ENCODE data around the gene TAF1A.

The TAF1A gene

GRCh38 chr1:222594789-222595188 is 5.1 kb upstream of the TAF1A start:
- no peak for DNase-seq

DNA sequence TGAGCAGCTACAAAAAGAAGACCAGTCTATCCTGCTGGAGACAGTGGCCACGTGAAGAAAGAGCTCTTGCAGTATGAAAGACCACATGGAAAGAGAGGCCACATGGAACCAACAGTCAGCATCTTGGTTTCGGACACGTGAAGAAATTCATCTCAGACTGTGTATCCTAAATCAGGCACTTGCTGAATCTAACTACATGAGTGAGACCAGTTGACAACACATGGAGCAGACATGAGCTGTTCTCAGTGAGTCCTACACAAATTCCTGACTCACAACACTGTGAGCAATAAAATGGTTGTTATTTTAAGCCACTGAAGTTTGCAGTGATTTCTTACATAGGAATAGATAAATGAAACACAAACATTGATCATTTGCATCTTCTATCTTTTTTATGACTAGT is 2.4 kb upstream of the TAF1A start:
- DNase-seq = no peak

DNA sequence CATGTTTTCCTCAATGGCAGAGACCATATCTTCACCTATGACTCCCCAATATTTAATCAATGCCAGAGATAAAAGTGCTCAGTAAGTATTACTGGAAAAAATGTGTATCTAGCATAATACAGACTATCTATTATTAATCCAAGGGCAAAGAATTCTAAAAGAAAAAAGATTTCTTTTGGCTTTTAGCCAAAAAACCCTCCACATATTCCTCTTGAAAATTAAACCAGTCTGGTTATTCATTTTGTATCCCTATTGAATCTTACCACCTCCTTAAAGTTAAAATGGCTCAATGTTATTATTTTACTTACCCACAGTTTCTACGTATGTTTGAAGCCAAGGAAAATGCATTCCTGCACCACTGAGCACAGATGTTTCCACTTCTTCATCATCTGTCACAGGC is 1.6 kb downstream of the TAF1A start:
- no peak for DNase-seq

GRCh38 chr1:222586842-222587241 is 2.9 kb downstream of the TAF1A start:
- no peak for DNase-seq

GRCh38 chr1:222583079-222583478 is 6.7 kb downstream of the TAF1A start:
- no peak for DNase-seq

- DNase-seq = no peak
These were observed 7.5 kb downstream of the TAF1A start for GRCh38 chr1:222582099-222582774.

- no peak for DNase-seq
These were observed 10.4 kb downstream of the TAF1A start for GRCh38 chr1:222579316-222579715.

DNA sequence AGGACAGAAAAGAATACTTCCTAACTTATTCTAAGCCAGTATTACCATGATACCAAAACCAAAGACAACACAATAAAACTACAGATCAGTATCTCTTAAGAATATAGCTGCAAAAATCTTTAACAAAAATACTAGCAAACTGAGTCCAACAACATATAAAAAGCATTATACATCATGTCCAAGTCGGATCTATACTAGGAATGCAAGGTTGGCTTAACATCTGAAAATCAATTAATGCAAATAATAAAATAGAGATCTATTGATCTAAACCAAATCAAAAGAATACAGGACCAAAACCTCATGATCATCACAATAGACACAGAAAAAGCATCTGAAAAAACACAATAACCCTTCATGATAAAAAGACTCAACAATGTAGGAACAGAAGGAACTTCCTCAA is 18.9 kb downstream of the TAF1A start:
- no peak for DNase-seq

GRCh38 chr1:222561656-222562055 is 28.1 kb downstream of the TAF1A start:
- no peak for DNase-seq

DNA sequence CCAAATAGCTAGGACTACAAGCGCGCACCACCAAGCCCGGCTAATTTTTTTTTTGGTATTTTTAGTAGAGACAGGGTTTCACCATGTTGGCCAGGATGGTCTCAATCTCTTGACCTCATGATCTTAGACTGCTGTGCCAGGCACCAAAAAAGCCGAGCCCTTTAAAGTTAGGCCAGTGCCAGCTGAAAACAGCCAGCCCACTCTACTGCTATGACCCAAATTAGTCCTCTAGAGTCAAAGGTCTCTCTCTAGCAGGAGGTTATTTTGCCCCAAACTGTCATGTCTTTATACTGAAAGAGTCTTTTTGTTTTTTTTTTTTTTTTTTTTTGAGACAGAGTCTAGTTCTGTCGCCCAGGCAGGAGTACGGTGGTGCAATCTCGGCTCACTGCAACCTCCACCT is 32.2 kb downstream of the TAF1A start:
- DNase-seq = no peak

- DNase-seq = no peak
These were observed 32.6 kb downstream of the TAF1A start for GRCh38 chr1:222557148-222557547.

- DNase-seq = no peak
These were observed 33.6 kb downstream of the TAF1A start for GRCh38 chr1:222555992-222556615.

DNA sequence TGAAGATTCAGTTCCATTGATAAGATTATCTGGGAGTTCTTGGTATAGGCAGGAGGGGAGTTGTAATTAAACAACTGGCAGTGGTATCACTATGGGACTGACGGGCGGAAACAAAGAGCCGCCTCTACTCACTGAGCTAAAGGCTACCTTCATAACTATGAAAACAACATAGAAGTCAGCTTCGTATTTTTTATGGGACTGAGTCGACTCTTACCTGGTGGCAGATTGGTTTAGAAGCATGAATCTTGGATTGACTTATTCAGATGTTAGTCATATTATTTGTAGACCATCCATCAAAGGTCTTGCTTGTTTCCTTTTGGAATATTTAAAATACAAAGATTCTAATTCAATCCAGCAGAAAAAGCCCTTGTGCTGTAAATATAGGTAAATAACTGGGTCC is 35.6 kb downstream of the TAF1A start:
- DNase-seq = no peak

DNA sequence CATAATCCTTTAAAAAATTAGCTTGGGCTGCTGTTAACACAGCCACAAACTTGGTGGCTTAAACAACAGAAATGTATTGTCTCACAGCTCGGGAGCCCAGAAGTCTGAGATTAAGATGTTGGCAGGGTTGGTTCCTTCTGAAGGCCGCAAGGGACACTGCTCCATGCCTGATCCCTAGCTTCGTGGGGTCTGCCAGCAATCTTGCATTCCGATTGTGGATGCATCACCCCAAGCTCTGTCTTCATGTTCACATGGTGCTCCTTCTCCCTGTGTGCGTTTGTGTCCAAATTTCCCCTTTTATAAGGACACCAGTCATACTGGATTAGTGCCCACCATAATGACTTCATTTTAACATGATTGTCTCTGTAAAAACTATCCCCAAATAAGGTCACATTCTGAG is 36.9 kb downstream of the TAF1A start:
- no peak for DNase-seq

DNA sequence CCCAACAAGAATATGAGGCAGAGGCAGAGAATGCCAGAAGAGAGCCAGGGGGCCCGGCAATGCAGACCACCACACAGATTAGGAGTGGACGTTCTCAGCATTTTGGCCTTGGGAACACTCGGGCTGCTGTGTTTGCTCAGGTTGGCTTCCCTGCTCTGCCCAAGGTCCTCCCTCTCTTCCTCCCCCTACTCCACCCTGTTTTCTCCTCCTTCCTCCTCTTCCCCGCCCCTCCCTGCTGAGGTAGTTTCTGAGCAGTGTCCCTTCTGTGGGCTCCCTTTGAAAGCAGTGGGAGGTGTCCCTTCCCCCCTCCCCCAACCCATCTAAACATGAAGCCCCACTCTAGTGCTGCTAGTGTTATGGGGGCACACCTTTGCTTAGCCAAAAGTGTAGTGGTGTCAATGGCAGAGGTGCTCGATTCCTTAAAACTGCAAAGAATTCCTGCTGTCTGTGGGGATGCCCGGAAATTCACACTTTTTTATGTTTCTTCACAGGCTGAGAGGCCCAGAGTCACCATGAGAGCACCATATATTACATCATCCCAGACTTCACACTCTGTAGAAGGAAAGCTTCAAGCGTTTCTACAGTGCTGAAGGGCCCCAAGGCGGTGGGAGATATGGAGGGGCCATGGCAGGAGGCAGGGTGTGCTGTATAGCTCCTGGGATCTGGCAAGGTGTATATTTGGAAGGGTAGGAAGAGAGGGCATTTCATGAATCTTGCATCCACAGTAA is 41.6 kb downstream of the TAF1A start, which contains the start of gene HHIPL2:
Gene HHIPL2 (minus strand): TSS at position 161 of the 728 bp plus-strand sequence. CDS start 60 bp downstream, at position 101.
- no peak for DNase-seq

- DNase-seq = no peak
These were observed 42.5 kb downstream of the TAF1A start for GRCh38 chr1:222547260-222547614.

GRCh38 chr1:222546548-222547259 is 43.0 kb downstream of the TAF1A start:
- DNase-seq = no peak

GRCh38 chr1:222546091-222546490 is 43.6 kb downstream of the TAF1A start:
- no peak for DNase-seq

- DNase-seq = no peak
These were observed 45.9 kb downstream of the TAF1A start for GRCh38 chr1:222543817-222544216.

- no peak for DNase-seq
These were observed 49.1 kb downstream of the TAF1A start for GRCh38 chr1:222540598-222540995.

DNA sequence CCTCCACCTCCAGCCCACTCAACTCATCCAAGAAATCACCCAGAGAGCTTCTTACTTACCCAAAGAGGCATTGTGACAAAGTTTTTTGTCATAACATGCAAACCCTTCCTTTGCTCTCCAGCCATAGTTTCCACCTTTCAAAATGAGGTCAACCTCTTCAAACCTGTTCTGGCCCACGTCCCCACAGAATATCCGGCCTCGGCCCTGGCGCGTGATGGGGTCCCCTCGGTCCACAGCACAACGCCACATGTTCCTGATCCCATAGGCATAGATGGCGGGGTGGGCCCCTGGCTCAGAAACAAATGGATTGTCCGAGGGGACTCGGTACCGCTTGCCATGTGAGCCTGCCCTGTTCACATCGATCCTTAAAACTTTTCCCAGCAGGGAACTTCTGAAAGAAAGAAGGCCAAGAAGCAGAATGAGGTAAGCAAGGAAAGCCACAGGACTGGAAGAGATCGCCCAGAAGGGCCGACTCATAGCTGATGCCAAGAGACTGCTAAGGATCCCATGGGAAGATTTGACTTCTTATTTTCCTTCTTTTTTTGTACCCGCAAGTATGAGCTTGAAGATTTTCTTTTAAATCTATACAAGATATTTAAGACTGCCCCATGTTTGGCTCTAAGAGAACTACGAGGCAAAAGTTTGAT is 49.7 kb downstream of the TAF1A start:
- DNase-seq = no peak

GRCh38 chr1:222535455-222535854 is 54.3 kb downstream of the TAF1A start:
- DNase-seq = no peak

DNA sequence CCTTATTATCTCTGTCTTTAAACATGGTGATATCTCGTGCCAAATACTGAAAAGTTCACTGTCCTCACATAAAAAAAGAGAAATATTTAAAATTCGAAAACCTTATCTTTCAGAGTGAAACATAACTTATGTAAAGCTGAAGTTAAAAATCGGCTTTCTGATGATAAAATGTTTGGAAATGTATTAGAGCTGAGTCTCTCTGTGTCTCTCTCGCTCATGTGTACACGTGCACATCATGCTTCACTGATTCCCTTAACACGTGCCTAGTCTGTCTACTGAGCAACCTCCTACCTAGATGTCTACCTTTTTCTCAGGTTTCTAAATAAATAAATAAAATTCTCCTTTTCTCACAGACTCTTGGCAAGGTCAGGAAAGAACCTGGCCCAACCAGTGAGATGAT is 58.9 kb downstream of the TAF1A start:
- DNase-seq = no peak
